GF-D8 (cell line): Measurements from ENCODE around the gene ALPK1.
"Not testable (repeated sequence)": the region's sequence is repeated elsewhere in the genome, so short reads cannot be mapped to it uniquely, and the experiment has no call there.

Experiments used
- DNase-seq: peaks from one replicate; lab custom pipeline; 2025; lab: John Stamatoyannopoulos, UW

Gene ALPK1

DNA sequence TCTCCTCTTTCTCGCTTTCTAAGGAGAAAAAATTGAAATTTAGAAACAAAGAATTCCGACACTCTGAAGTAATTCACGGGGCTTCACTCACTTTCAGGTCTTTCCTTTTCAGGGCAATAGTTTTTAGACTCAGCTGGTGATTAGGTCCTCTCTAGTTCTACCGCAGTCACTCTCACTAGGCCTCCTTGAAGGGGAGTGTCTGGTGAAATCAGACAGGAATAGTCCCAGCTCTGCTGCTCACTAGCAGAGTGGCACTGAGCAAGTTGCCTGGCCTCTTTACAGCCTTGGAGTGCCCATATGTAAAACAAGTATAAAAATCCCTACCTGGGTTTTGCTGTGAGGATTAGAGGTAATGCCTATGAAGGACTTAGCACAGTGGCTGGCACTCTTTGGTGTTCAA, 154.7 kb downstream of the ALPK1 start:
- DNase-seq, result no peak

DNA sequence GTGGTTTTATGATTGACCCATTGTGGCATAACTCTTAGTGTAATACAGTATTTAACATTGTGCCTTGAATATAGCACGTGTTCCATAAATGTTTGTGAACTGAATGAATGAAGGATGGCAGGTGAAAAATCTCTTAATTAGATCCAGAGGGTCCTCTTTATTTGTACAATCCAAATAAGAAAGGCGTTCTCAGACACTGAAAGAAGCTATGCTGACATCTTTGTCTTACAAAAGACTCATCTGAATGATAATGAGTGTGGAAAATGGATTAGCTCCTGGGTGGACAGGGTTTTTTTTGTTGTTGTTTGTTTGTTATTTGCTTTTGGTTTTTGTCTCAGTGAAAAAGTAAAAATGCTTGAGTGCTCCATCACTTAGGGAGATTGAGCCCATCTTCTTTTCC, 156.2 kb downstream of the ALPK1 start:
- DNase-seq, result no peak

DNA sequence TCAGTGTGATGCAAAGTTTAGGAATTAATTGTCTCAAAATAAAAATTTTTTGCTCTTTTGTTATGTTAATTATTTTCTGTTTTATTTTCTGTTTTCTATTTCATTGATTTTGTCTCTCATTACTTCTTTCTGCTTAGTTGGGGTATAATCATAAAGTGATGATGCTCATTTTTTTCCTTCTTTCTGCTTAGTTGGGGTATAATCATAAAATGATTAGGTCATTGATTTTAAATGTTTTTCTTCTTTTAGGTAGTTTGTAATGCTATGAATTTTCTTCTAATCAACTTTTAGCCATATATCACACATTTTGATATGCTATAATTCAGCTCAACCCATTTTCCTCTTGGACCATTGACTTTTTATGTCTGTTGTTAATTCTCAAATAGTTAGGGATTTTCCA, 175.1 kb downstream of the ALPK1 start:
- DNase-seq, result no peak

DNA sequence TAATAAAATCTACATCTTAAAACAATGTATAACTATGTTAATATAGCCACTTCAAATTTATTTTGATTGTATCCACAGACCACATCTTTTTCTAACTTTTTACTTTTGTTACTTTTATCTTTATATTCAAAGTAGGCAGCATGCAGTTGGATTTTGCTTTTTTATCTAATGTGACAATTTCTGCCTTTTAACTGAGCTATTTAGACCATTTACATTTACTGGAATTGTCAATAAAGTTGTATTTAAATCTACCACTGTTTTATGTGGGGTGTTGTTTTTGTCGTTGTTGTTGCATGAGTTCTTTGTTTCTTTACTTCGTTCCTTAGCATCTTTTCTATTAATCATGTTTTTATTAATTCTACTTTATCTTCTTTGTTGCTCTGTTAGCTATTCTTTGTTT, 176.8 kb downstream of the ALPK1 start:
- DNase-seq, result no peak

DNA sequence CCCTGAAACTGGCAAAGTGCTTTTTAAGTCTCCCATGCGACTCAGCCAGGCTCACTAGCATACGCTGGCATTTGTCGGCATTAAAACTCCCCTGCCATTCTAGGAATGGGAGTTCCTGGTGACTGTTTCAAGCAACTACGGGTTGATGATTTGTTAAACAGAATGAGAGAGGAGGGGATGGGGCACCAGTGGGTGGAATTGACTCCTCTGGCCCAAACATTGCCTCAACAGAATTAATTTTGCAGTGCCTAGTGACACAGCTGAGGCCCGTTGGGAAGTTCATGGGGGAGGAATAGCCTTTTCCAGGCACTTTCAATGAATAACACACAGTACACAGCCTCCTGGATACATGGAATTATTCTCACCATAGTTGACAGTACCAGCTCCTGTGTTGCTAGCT, 188.8 kb downstream of the ALPK1 start:
- DNase-seq, result no peak

DNA sequence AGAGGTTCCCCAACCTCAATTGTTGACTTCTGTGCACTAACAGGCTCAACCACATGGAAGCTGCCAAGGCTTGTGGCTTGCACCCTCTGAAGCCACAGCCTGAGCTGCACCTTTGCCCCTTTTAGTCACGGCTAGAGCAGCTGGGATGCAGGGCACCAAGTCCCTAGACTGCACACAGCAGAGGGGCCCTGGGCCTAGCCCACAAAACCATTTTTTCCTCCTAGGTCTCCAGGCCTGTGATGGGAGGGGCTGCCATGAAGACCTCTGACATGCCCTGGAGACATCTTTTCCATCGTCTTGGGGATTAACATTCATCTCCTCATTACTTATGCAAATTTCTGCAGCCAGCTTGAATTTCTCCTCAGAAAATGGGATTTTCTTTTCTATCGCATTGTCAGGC, 193.6 kb downstream of the ALPK1 start:
- not testable (repeated sequence) for DNase-seq
